Activated CD4-positive, CD25-positive, alpha-beta regulatory T cell treated with anti-CD3 and anti-CD28 coated beads, Interleukin-2, amount 50 U/mL, for 24 hours (primary cell): ENCODE data around the gene WDR45B.
"Not testable (repeated sequence)": the region's sequence is repeated elsewhere in the genome, so short reads cannot be mapped to it uniquely, and the experiment has no call there.

Experiments
- ATAC-seq, 2 donors: fragments of 150-1000 bp; cut with Tn5 transposase; one replicate each; pipeline ENCODE4 v1.10.0; 2021; ENCODE audit warnings: mild to moderate bottlenecking in 1 of 2, moderate library complexity in 1 of 2

Gene WDR45B

DNA sequence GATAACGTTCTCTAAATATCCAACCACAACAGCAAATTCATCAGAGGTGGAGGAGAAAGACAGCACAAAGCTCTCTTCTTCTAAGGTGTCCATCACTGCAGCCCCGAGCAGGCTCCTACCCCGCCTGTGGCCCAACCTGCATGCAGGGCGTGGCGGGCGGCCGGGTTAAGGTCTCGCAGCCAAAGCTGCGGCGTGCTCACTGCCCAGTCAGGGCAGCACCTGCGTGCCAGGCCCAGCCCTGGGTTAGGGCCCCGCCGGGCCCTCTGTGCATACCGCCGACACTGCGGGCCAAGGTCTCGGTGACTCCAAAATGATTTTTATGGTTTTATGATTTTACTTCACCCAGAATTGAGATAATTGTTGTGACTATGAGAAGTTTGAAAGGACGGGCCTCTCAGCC, 70.9 kb downstream of the WDR45B start:
- ATAC-seq: no peak

DNA sequence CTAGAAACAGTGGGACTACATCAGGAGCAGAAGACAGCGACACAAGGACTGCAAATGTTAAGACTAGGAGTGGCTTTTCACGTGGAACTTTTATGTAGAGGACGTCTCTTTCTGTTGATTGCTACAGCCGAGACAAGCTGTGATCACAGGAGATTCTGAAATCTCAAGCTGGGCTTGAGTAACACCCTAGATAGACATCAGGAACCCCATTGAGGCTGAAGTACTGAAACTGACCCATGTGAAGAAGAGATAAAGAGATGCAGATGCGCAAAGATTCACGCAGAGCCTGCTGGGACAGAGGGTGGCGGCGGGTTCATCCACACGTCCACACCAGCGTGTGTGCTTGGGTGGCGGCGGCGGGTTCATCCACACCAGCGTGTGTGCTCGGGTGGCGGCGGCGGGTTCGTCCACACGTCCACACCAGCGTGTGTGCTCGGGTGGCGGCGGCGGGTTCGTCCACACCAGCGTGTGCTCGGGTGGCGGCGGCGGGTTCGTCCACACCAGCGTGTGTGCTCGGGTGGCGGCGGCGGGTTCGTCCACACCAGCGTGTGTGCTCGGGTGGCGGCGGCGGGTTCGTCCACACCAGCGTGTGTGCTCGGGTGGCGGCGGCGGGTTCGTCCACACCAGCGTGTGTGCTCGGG, 72.5 kb downstream of the WDR45B start:
- ATAC-seq: not testable (repeated sequence)

DNA sequence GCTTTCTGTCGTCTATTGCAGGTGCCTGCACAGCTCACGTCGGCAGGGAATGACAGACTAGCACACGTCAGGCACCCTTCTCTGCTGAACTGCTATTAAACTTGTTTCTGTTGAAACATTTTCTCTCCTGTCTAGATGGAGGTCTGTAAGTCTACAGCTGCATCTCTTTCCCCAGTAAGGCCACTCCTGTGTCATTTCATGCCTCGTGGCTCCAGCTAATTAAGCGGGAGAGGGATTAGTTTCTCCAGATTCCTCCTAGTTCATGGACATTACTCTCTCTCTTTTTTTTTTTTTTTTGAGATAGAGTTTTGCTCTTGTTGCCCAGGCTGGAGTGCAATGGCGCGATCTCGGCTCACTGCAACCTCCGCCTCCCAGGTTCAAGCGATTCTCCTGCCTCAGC, 74.2 kb downstream of the WDR45B start:
- ATAC-seq: no peak

DNA sequence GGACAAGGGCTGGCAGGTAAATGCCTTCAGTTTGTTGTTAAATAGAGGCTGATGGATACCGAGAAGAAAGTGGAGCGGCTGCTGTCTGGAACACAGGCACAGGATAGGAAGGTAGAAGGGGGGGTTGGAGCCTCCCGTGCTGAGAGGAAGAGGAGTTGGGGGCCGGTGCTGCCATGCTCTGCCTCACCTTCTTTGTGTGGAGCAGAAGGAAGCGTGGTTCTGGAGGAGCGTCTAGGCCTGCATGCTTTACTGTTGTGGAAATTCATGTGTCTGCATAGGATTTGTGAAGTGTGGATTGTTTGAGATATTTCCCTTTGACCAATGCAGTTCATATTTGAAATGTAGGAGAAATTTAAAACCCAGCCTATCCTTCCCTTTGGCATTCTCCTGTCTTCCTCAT, 76.4 kb downstream of the WDR45B start:
- no peak for ATAC-seq

DNA sequence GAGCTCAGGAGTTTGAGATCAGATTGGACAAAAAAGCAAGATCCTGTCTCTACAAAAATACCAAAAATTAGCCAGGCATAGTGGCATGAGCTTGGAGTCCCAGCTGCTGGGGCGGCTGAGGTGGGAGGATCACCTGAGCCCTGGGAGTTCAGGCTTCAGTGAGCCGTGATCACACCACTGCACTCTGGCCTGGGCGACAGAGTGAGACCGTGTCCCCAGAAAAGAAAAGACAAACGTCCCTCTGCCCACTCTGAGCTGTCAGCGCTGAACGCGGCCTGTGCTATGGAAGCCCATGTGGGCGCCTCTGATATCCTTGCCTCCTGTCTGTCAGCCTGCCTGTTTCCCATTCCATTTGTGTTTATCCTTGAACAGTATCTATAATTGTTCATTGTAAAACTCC, 78.0 kb downstream of the WDR45B start:
- ATAC-seq: no peak

DNA sequence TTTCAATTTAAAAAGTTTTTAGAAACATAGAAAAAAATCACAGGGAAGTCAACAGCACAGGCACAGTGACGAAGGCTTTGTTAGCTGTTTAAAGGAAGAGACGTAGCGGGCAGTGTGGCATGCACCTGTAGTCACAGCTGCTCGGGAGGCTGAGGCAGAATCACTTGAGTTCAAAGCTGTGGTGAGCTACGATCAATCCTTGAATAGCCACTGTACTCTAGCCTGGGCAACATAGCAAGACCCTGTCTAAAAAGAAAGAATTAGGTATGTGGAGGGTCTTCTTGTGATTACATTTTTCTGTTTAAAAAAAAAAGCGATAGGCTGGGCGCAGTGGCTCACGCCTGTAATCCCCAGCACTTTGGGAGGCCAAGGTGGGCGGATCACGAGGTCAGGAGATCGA, 78.6 kb downstream of the WDR45B start:
- no peak for ATAC-seq

DNA sequence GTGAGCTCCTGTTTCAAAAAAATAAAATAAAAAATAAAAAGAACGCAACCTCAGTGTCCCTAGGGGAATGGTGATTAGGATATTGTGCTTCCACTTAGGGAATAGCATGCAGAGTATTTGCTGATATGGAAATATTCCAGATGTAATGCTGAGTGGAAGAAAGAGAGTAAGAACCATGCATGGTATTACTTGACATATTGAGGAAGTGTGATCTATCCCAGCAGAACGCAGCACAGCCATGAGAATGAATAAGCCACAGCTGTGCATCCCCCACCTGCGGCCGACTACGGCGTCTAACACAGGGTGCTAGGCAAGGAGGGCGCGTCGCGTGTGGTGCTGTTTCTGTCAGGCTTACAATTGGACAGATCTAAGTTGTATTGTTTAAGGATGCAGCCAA, 79.2 kb downstream of the WDR45B start:
- no peak for ATAC-seq

DNA sequence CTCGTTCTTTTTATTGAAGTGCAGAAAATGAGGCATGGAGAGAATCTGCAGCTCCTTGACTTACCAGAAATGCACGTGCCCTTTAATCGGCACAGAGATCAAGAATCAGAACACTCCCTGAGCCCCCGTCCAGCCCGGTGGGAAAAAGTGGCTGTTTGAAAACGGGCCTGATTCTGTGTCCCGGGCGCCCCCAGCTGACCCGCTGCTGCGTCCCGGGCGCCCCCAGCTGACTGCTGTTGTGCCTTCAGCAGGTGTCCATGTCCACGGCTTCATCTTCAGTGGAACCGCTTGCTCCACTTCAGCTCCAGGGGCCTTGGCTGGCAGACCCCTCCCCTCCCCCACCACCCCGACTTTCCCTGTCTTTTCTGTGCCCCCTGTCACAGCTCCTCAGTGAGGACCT, 81.0 kb downstream of the WDR45B start:
- no peak for ATAC-seq

DNA sequence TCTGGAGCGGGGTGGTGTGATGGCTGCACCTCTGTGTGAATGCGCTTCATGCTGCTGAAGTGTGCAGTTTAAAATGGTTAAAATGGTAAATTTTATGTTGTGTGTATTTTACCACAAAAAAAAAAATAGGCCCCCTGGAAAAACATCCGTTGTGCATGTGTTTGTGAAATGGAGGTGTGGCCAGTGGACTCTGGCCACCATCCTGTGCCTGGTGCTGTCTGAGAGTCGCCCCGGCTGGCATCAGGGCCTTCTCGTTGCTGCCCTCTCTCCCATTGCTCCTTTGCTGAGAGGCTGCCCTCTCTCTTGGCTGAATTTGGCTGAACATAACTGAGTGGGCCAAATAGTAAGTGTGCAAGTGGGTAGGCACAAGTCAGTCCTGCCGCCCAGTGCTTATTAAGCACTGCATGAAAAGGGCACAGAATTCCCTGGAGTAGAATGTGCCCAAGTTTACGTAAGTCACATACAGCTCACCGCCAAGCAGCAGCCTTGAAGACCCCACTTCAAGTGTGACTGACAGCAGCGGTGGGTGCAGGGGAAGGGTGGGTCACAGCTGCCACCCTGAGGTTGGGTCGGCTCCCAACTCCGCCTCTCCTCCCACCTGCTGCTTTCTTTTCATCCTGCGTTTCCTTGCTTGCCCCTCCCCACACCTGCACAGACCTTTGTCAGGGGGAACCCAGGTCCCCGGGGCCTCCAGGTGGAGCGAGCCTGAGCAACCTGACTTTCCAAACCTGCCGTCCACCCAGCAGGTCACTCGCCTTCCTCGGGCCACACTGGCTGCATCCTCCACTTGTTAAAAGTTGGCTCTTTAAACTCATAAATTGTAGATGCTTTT, 81.9 kb downstream of the WDR45B start:
- no peak for ATAC-seq

DNA sequence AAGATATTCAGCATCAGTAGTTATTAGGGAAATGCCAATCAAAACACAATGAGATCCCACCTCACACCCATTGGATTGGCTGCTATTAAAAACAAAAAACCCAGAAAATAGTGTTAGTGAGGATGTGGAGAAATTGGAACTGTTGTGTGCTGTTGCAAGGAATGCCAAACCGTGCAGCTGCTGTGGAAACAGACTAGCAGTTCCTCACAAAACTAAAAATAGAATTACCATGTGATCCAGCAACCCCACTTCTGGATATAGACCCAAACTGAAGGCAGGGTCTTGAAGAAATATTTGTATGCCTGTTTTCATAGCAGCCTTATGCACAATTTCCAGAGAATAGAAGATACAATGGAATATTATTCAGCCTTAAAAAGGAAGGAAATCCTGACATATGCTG, 82.7 kb downstream of the WDR45B start:
- ATAC-seq: no peak
